Islet precursor cell (in vitro differentiated cells): Measurements from ENCODE around the gene B3GALT6.
A peak's percentile ranks its signal among the peaks of the same experiment; 100 is the strongest.

Experiments used
- DNase-seq: peaks from one replicate; pipeline ENCODE4 v3.0.0-alpha.2; 2018

Gene B3GALT6

GRCh38 chr1:1216770-1217620 lies 15.0 kb upstream of the B3GALT6 start:
- no peak for DNase-seq

DNA sequence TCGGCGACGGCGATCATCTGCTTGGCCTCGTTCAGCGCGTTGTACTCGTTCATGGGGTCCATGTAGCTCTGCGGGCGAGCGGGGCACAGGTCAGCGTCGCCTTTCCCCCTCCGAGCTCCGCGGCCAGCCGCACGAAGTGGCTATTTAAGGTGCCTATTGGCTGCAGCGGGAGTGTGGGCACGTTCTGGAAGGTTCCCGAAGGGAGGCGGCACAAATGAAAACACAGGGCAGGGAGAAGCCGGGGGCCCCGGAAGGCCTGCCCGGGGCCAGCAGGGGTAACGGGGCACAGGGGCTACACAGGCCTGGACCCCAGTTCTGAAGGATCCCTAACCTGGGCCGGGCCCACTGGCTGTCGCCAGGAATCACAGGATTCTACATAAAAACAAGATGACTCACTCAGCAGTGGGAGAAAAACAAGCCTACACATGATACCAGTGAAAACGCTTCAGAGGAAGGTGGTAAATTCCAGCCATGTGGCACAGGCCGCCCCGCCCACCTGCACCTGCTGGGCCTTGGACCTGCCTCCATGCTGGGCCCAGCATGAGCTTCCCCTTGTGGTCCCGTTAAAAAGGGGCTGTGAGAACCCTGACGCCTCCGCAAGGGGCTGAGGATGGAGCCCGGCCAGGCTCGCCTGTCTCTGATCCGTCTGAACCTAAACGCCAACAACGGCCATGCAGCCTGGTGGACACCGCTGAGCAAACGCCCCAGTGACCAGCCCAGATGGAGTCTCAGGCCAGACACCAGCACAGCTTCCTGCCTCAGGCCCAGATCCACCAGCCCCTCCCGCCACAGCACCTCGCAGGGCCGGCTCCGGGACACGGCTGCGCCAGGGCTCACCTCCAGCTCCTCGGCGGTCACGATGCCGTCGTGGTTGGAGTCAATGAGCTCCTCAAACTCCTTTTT lies 14.2 kb upstream of the B3GALT6 start:
- no peak for DNase-seq

GRCh38 chr1:1218524-1219200 lies 13.4 kb upstream of the B3GALT6 start:
- DNase-seq: no peak

DNA sequence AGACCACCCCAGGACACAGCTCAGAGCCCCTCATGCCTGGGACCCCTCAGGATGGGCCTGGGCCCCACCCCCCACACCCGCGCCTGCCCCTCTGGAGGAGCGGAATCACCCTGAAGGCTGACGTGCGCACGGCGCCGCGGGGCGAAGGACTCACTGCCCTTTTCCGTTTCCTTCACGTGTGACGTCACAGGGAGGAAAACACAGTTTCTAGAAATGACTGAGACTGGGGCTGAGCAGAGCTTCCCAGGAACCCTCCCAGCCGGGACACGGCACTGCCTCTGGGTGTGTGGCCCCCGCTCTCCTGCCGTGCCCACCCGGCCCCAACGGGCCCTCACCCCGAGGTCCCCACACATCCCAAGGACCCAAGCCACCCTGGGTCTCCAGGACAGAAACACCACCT lies 12.7 kb upstream of the B3GALT6 start:
- DNase-seq: no peak

DNA sequence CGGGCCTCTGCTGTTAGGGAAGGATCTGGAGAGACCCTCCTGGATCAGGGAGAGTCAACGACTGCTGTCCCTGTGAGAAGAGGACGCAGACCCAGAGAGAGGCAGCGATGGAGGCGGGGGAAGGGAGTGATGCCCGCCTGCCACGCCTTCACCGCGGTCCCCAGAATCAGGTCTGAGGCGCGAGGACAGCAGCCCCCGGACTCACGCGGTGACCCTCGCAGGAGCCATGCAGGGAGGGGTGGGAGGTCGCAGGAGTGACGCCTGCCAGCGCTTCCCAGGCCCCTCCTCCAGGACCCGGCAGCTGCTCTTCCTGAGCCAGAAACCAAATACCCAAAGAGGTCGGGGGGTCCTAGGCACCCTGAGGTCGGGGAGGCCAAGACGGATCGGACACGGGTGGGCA lies 11.8 kb upstream of the B3GALT6 start:
- no peak for DNase-seq

- DNase-seq: no peak
These were observed 10.0 kb upstream of the B3GALT6 start for GRCh38 chr1:1221887-1222574.

DNA sequence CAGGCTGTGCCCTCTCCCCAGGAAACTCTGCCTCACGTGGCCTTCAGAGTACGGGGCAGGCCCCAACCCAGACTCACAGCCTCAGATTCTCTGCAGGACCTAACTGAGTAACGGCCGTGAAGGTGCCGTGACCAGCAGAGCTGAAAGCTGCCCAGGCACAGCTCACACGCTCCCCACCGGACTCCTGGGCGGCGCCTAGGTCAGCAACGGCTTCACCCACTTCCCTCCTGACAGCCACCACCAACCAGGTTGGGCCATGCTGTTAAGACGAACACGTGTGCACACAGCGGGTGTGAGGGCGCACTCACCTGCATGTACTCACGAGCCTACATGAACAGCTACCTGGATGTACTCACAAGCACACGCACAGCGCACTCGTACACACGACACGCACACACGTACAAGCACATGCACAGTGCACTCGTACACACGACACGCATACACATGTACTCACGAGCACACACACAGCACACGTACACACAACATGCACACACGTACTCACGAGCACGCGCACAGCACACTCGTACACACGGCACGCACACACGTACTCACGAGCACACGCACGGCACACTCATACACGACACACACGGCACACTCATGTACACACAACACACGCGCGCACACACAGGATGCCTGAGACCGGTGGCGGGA lies 9.3 kb upstream of the B3GALT6 start:
- no peak for DNase-seq

GRCh38 chr1:1223321-1223720 lies 8.7 kb upstream of the B3GALT6 start:
- DNase-seq: no peak

GRCh38 chr1:1223891-1224290 lies 8.1 kb upstream of the B3GALT6 start:
- DNase-seq: no peak

DNA sequence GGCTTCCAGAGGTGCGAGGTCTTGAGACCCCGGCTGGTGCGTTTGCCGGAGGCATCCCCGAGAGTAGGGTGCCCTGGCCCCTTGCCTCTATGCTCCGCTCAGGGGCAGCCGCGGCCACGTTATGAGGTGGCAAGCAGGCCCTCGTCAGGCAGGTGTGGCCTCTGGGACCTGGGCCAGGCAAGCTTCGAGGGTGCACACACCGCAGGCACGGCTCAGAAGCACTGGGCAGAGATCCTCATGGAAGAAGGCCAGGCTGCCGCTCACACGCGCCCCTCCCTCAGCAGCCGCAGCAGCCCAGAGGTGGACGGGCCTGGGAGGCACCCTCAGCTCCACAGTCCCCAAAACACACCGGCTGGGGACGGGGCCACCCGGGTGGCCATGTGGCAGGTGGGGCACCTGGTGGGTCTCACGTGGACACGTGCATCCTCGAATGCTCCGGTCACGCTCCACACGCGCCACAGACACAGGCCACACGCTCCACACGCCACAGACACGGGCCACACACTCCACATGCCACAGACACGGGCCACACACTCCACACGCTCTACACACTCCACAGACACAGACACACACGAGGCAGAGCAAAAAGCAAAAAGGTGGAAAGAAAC lies 6.7 kb upstream of the B3GALT6 start:
- DNase-seq: no peak

DNA sequence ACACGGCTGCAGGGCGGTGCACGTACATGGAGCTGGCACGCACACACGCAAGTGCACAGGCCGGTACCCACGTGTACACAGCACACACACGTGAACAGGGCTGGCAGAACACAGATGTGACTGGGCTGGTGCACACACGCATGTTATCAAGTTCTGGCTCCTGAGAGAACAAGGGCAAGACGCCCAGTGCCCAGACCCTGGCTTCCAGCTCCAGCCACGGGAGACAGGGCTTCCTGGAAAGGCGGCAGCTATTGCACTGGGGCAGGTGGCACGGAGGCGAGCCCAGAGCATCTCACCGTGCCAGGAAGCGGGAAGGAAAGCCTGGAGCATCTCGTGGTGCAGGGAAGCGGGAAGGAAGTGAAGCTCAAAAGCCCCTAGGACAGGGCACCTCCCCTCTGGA lies 6.1 kb upstream of the B3GALT6 start:
- DNase-seq: no peak

- no peak for DNase-seq
These were observed 5.3 kb upstream of the B3GALT6 start for GRCh38 chr1:1226566-1227362.

GRCh38 chr1:1227386-1227785 lies 4.7 kb upstream of the B3GALT6 start:
- DNase-seq: no peak

DNA sequence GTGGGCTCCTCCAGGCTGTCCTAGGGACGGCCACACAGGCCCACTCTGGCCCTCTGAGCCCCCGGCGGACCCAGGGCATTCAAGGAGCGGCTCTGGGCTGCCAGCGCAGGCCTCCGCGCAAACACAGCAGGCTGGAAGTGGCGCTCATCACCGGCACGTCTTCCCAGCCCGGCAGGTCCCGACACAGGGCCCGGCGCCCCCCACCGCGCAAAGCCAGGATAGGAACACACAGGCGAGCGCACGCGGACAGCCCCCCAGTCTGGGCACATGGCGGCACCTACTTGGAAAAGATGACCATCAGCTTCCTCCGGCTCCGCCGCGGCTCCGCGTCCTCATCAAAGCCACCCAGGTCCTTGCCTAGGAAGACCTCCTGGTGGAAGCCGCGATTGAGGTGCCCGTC lies 3.9 kb upstream of the B3GALT6 start:
- DNase-seq: no peak

- DNase-seq: no peak
These were observed 3.3 kb upstream of the B3GALT6 start for GRCh38 chr1:1228596-1229321.

DNA sequence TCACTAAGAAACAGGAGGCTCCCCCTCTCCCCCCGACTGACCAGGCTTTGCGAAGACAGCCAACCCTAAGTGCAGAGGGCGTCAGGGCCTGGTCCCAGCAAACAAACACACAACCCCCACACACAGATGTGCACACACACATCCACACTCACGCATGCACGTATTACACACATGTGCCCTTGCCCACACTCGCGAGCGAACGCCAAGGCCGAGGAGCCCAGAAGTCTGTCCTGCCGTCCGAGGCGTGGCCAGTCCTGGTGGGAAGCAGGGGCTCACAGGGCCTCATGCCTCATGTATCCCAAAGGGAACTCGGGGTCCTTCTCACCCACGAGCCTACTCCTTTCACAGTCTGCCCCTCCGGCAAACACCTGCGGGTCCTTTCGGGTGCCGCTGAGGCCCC lies 2.3 kb upstream of the B3GALT6 start:
- no peak for DNase-seq

GRCh38 chr1:1230656-1231399 lies 1.2 kb upstream of the B3GALT6 start:
- DNase-seq: no peak

DNA sequence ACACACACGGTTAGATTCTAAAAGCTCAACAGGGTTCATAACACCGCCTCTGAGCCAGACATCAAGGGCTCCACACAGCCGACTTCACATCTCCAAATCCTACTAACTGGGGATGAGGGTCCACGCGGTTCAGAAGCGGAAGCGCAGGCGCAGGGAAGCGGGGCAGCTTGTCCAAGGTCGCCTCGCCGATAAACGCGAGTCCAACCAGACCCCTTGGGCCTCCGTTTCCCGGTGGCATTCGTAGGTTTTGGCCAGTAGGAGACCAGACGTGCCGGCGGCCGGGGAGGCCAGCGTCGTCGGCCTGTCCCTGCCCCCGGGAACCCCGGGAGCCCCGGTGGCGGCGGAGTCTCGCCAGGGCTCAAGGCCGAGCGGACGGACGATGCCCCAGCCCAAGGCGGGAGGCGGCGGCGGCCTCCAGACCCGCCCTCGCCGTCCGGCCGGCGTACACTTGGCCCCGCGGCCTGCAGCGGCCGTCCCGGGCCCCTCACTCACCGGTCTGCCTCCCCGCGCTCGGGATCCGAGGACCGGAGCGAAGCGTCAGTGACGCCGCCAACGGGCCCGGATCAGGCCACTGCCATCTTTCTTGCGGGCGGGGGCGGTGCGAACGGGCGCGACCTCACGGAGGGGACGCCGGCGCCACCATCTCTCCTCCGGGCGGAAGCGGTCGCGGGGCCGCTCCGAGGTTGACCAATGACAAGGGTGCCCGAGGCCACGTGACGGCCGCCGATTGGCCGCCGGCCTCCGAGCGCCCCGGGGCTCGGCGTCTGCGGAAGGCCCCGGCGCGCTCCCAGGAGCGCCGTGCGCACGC lies 433 bp upstream of the B3GALT6 start, which contains the start of gene SDF4:
TSS of gene SDF4 (minus strand) at position 602 of the 808 bp plus-strand sequence. CDS start 3,229 bp downstream, outside the sequence.
- peak; percentile 97 for DNase-seq
